ENCODE data around the gene BBS9.
A peak's percentile ranks its signal among the peaks of the same experiment; 100 is the strongest.

The BBS9 gene

GRCh38 chr7:33128631-33128989 lies 754 bp upstream of the BBS9 start:
- DNase-seq = no peak

- peak; percentile 25 for DNase-seq
These were observed 416 bp downstream of the BBS9 start for GRCh38 chr7:33129806-33130153.

GRCh38 chr7:33130184-33130583 lies 820 bp downstream of the BBS9 start:
- no peak for DNase-seq

GRCh38 chr7:33137103-33137502 lies 7.7 kb downstream of the BBS9 start:
- DNase-seq = no peak

- no peak for DNase-seq
These were observed 13.2 kb downstream of the BBS9 start for GRCh38 chr7:33142585-33142984.

- DNase-seq = no peak
These were observed 14.8 kb downstream of the BBS9 start for GRCh38 chr7:33143996-33144718.

- DNase-seq = no peak
These were observed 15.8 kb downstream of the BBS9 start for GRCh38 chr7:33145156-33145555.

- no peak for DNase-seq
These were observed 22.7 kb downstream of the BBS9 start for GRCh38 chr7:33152087-33152486.

- no peak for DNase-seq
These were observed 26.4 kb downstream of the BBS9 start for GRCh38 chr7:33155811-33156210.

- no peak for DNase-seq
These were observed 27.1 kb downstream of the BBS9 start for GRCh38 chr7:33156441-33156840.

GRCh38 chr7:33157311-33157710 lies 27.9 kb downstream of the BBS9 start:
- DNase-seq = no peak

- no peak for DNase-seq
These were observed 28.4 kb downstream of the BBS9 start for GRCh38 chr7:33157781-33158180.

GRCh38 chr7:33177876-33178275 lies 48.5 kb downstream of the BBS9 start:
- no peak for DNase-seq

- no peak for DNase-seq
These were observed 50.2 kb downstream of the BBS9 start for GRCh38 chr7:33179519-33179918.

GRCh38 chr7:33183504-33183903 lies 54.1 kb downstream of the BBS9 start:
- DNase-seq = no peak

GRCh38 chr7:33184828-33185227 lies 55.5 kb downstream of the BBS9 start:
- no peak for DNase-seq

- DNase-seq = peak; percentile 48
These were observed 56.4 kb downstream of the BBS9 start for GRCh38 chr7:33185786-33186185.

GRCh38 chr7:33186192-33186591 lies 56.8 kb downstream of the BBS9 start:
- no peak for DNase-seq

- DNase-seq = no peak
These were observed 61.4 kb downstream of the BBS9 start for GRCh38 chr7:33190688-33191304.

GRCh38 chr7:33191340-33191739 lies 62.0 kb downstream of the BBS9 start:
- DNase-seq = peak; percentile 84

GRCh38 chr7:33192695-33193291 lies 63.4 kb downstream of the BBS9 start:
- DNase-seq = no peak

- no peak for DNase-seq
These were observed 64.0 kb downstream of the BBS9 start for GRCh38 chr7:33193308-33193864.

- DNase-seq = no peak
These were observed 65.9 kb downstream of the BBS9 start for GRCh38 chr7:33195264-33195663.

- DNase-seq = no peak
These were observed 66.9 kb downstream of the BBS9 start for GRCh38 chr7:33196221-33196620.

All from RPMI8226 (cell line).